GM12875 (cell line): ENCODE measurements around the gene BANF2.

Experiments
- H3K4me3 ChIP-seq: one replicate; pipeline ENCODE4 v1.5.1; 2011; ENCODE audit warnings: low read depth, low read length, control low read depth
- CTCF ChIP-seq: IDR thresholded peaks from 2 replicates; pipeline ENCODE4 v1.5.1; 2011; ENCODE audit warnings: low read depth, mild to moderate bottlenecking, control low read depth, inconsistent platforms, low read length, moderate library complexity, borderline replicate concordance; ENCODE audit not compliant: insufficient read depth

Gene BANF2

DNA sequence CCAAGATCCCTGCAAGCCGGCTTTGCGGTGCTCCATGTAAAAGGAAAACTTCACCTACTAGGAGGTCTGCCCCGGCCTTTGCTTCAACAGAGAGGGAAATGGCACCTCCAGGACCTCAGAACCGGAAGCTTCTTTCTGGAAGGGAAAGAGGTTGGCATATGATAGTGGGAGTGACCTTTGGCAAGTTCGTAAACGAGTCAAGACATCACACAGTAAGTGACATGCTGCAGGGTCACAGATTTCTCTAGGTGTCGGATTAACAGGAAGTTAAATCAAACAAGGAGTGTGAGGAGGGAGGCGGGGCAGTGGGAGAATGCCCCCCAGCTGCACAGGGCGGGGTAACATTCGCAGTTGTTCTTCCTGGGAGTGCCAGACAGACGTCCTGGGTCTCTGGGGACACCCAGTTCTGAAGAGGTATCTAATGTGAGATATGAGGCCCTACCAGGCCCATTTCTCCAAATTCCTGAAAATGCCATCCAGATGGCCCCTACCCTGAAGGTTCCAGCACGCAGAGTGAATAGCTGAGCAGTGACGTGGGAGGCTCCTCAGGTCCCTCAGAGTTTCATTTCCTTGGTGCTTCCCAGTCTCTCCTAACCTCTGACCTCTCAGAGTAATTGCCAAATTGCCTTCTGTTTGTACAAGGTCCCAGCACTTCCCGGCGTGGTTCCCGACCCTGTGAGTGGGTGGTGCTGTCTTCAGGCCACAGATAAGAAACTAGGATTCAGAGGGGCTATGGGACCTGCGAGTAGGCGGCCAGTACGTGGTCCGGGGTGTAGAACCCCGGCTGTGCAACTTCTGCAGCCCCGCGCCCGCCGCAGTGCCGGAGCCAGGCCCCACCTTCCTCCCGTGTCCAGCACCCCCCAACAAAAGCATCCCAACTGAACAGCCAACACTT is 19.6 kb upstream of the BANF2 start:
- no peak for TF ChIP-seq CTCF
- H3K4me3 ChIP-seq, result peak overlapping the region; percentile 77

GRCh38 chr20:17680836-17681725 is 18.7 kb upstream of the BANF2 start:
- peak; percentile 91 for TF ChIP-seq CTCF
- H3K4me3 ChIP-seq, result peak overlapping the region; percentile 77

DNA sequence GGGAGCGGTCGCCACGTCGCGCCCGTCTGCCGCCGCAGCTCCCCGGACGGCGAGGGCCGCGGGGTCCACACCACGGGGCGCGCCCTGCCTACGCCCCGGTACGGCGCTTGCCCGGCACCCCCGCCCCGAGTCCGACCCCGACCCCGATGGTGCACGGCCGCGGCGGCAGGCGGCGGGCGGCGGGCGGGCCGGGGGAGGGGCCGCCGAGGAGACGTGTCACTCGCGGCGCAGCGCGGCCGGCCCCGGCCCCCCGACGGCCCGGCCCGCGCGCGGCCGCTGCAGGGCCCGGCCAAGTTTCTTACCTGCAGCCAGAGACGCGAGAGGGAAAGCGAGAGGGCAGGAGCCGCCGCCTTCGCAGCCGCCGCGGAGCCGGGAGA is 18.1 kb upstream of the BANF2 start:
- no peak for TF ChIP-seq CTCF
- H3K4me3 ChIP-seq, result peak overlapping the region; percentile 77

DNA sequence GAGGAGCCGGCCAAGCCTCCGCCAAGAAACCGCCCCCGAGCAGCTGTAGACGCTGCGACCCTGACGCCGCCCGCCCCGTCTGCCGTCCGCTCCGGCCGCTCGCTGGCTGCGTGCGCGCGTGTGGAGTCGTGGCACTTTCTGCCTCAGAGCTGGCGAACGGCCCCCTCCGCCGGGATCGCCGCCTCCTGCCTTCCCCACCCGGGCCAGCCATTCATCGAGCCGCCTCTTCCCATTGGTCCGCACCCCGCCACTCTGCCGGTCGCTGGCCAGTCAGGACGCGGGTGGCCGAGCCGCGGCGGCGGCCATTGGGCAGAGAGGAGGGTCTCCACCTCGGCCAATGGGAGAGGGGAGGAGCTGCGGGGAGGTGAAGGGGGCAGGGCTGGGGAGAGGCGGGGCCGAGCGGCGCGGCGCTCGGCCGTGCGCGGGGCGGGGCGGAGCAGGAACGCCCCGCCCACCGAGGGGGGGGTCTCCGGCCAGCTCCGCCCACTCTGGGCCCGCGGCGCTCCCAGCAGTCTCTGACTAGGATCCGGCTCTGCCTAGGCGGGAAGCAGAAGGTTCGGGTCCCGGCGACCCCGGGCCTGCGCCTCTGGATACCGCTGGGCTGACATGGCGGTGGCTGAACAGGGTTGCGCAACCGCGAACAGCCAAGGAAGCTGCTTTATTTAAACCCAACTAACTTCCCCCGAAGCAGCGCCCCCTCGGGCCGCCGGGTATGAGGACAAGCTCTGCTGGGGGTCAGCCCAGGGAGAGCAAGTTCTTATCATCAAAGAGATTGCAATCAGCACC is 17.5 kb upstream of the BANF2 start, which contains the start of gene RRBP1:
Gene RRBP1 (minus strand): TSS at position 140 of the 786 bp plus-strand sequence. CDS start 21,735 bp downstream, outside the sequence.
- TF ChIP-seq CTCF, result peak; percentile 81
- H3K4me3 ChIP-seq, result peak within 1 kb of the TSS; percentile 77

DNA sequence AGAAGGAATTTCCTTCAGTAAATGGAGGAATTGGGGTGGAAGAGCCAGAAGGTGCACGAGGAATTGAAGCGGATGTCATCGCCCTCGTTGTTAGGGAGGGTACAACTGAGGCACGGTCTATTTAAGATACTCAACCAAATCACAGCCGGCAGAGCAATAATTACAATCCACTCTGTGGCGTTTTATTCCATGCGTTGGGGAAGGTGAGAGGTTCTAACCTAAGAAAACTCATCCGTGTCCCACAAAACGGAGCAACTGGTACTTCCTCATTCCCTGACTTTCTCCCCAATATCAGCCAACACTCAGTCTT is 16.9 kb upstream of the BANF2 start:
- TF ChIP-seq CTCF, result no peak
- H3K4me3 ChIP-seq, result peak overlapping the region; percentile 73

DNA sequence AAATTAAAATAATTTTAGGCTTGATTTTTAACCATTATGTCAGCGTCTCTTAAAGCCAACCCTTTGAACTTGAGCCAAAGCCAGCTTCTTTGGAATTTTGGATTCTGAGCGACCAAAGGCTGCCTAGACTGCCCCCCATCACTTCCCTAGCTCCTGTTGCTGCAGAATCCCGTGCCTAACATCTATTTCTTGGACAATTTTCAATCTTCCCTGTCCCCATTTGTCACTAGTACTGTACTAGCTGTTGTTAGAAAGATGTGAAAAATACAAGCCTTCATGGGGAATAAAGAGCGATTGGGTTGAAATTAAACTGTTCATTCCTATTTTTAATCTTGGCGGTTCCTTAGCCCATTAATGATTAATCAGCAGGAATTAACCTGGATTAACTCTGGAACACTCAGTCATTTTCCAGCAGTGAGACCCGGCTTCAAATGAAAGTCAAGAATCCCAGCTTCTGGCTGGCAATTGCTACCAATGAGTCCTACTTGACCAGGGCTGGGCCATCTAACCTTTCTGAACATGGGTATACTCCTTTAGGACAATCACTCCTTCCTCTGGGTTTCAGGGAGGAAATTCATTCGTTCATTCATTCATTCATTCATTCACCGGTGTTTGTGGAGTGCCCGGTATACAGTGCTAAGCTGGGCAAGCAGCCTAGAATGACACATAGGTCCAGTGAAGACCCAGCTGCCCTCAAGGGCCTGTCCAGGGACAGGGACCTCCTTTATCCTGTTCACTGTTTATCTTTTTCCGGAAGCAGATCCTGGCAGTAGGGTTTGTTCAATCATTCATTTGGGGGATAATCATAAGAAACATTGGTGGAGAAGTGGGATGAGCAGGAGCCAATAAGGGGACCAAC is 16.3 kb upstream of the BANF2 start:
- TF ChIP-seq CTCF, result no peak
- no peak overlapping the region for H3K4me3 ChIP-seq
